ENCODE data around the gene ZGLP1.

DNA sequence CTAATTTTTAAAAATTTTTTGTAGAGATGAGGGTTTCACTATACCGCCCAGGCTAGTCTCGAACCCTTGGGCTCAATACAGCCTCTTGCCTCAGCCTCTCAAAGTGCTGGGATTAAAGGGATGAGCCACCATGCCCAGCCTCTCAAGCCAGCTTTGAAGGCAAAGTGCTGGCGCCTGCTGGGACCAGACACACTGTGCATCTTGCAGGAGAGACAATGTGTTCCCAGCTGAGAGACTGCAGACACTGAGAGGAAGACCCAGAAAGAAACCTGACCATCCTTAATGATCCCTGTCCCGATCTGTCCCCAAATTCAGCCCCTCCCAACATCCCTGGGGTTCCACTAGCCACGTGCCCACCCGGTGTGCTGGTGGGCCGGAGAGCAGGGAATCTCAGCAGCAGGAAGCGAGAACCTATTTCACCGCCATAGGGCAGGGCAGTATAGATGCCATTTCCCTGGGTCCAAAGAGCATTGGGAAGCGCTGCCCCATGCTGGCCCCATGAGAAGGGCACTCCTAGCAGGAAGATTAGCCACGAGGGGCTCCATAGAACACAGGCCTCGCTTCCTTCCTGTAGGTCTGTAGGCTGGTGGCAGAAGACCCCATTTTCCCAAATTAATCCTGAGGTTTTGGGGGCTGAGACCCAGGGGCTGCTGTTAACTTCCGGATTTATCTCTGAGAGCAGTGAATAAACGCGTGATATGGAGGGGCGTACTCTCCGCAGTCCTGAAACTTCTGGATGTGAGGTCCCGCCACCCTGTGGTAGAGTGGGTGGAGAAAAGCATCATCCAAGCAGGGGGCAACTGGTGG lies 22.7 kb upstream of the ZGLP1 start:
- TF ChIP-seq, protein P1, sequence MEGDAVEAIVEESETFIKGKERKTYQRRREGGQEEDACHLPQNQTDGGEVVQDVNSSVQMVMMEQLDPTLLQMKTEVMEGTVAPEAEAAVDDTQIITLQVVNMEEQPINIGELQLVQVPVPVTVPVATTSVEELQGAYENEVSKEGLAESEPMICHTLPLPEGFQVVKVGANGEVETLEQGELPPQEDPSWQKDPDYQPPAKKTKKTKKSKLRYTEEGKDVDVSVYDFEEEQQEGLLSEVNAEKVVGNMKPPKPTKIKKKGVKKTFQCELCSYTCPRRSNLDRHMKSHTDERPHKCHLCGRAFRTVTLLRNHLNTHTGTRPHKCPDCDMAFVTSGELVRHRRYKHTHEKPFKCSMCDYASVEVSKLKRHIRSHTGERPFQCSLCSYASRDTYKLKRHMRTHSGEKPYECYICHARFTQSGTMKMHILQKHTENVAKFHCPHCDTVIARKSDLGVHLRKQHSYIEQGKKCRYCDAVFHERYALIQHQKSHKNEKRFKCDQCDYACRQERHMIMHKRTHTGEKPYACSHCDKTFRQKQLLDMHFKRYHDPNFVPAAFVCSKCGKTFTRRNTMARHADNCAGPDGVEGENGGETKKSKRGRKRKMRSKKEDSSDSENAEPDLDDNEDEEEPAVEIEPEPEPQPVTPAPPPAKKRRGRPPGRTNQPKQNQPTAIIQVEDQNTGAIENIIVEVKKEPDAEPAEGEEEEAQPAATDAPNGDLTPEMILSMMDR (conservative IDR thresholded peaks at IDR 0.05; ENCODE audit: low read length) = 0 out of 2 replicates have a peak, but pooled peaks have one; percentile 16
- TF ChIP-seq EZH2phosphoT487 (IDR thresholded peaks at IDR 0.05; ENCODE audit: borderline replicate concordance, low read depth, low read length) = no peak

Data from OCI-LY7 (cell line).